Lower leg skin (tissue), 4 donors: ENCODE measurements around the gene LMOD2. TPM values are rescaled to one million over a fixed set of nuclear protein-coding genes. Genes with fewer than 3 reads are reported as not detected.

Source experiments
- DNase-seq, 2 donors: peaks; one replicate each; pipeline ENCODE4 v3.0.0-alpha.2; 2019; ENCODE audit warnings: low spot score in 2 of 2
- H3K4me3 ChIP-seq: fragments of 200-600 bp; sonication (generic); 2 replicates; pipeline ENCODE4 v1.5.1; 2017; ENCODE audit warnings: mild to moderate bottlenecking, low read depth; ENCODE audit not compliant: poor library complexity, severe bottlenecking
- POLR2A ChIP-seq, 2 donors: fragments of 450-650 bp; IDR thresholded peaks; one replicate each; pipeline ENCODE4 v1.6.1; 2016 to 2017; ENCODE audit warnings: antibody characterized with exemption in 2 of 2, mild to moderate bottlenecking in 1 of 2, moderate library complexity in 1 of 2
- WGBS, 2 donors: methylation state at CpG; one replicate each; pipeline ENCODE4 v1.1.5; 2018; 5-methylcytosine and 5-hydroxymethylcytosine counted together
- intact Hi-C: fragments of 100-400 bp; cut with DNase I; formaldehyde crosslinking; loops from one replicate; pipeline ENCODE4 v1.15.0; 2023; ENCODE audit warnings: low total_unique reads
- total RNA-seq, 4 donors: library from RNA; depleted of rRNA; stranded (reverse); fragments of >200 nt; gene quantifications; one replicate each; pipeline ENCODE4 v1.1.0, GENCODE V29; 2016
- TF ChIP-seq, protein P1 (sequence below), 3 donors: fragments of 450-650 bp; IDR thresholded peaks; one replicate each; pipeline ENCODE4 v1.5.1; 2016; ENCODE audit warnings: antibody characterized with exemption in 3 of 3, mild to moderate bottlenecking in 3 of 3, moderate library complexity in 2 of 3

The LMOD2 gene
- total RNA-seq, 4 donors from 2014 or later: not detected

- intact Hi-C loops: no loop called here
- no peak for TF ChIP-seq POLR2A (IDR thresholded peaks at IDR 0.05)
- TF ChIP-seq, protein P1, sequence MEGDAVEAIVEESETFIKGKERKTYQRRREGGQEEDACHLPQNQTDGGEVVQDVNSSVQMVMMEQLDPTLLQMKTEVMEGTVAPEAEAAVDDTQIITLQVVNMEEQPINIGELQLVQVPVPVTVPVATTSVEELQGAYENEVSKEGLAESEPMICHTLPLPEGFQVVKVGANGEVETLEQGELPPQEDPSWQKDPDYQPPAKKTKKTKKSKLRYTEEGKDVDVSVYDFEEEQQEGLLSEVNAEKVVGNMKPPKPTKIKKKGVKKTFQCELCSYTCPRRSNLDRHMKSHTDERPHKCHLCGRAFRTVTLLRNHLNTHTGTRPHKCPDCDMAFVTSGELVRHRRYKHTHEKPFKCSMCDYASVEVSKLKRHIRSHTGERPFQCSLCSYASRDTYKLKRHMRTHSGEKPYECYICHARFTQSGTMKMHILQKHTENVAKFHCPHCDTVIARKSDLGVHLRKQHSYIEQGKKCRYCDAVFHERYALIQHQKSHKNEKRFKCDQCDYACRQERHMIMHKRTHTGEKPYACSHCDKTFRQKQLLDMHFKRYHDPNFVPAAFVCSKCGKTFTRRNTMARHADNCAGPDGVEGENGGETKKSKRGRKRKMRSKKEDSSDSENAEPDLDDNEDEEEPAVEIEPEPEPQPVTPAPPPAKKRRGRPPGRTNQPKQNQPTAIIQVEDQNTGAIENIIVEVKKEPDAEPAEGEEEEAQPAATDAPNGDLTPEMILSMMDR (IDR thresholded peaks at IDR 0.05): no peak
- no peak for DNase-seq
- 34 to 43% methylated on average over 3 of the region's 3 CpGs for WGBS, 2 donors
- no peak overlapping the region for H3K4me3 ChIP-seq
Measured at GRCh38 chr7:123637203-123637602, 18.5 kb upstream of the LMOD2 start.

GRCh38 chr7:123637878-123638277 is 17.8 kb upstream of the LMOD2 start:
- intact Hi-C loops: no loop called here

DNA sequence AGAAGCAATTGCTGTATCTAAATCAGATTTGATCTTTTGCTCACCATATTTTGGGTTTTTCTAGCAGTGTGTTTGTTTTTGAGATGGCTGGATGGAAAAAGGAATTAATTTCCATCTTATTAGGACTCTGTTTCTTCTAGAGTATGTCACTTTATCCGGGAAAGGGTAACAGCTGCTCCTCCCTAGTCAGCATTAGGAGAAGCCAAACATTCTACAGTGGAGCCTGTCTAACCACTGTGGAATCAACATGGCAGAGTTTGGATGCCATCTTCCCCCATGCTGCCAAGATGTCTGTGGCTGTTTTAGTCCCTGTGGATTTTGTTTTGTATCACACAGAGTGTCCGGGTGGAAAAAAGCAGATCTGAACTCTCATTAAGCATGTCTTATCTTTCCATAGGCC is 16.0 kb upstream of the LMOD2 start:
- H3K4me3 ChIP-seq: no peak overlapping the region
- 73 to 81% methylated on average over 2 of the region's 2 CpGs for WGBS, 2 donors
- no peak for DNase-seq
- TF ChIP-seq POLR2A (IDR thresholded peaks at IDR 0.05): no peak
- TF ChIP-seq, protein P1 (IDR thresholded peaks at IDR 0.05): no peak
- intact Hi-C loops: no loop called here

More at GRCh38 chr7:123637878-123638277, 17.8 kb upstream of the LMOD2 start:
- no peak for DNase-seq
- TF ChIP-seq, protein P1 (IDR thresholded peaks at IDR 0.05): no peak
- no peak for TF ChIP-seq POLR2A (IDR thresholded peaks at IDR 0.05)
- WGBS, 2 donors: 84 to 85% methylated on average over 2 of the region's 2 CpGs
- H3K4me3 ChIP-seq: no peak overlapping the region

- no peak for DNase-seq
- intact Hi-C loops: no loop called here
- H3K4me3 ChIP-seq: no peak overlapping the region
- no peak for TF ChIP-seq POLR2A (IDR thresholded peaks at IDR 0.05)
- TF ChIP-seq, protein P1 (IDR thresholded peaks at IDR 0.05): no peak
Measured at GRCh38 chr7:123640583-123640982, 15.1 kb upstream of the LMOD2 start.

GRCh38 chr7:123641901-123642300 is 13.8 kb upstream of the LMOD2 start:
- TF ChIP-seq POLR2A (IDR thresholded peaks at IDR 0.05): no peak
- TF ChIP-seq, protein P1 (IDR thresholded peaks at IDR 0.05): no peak
- no peak for DNase-seq
- H3K4me3 ChIP-seq: no peak overlapping the region
- intact Hi-C loops: no loop called here
- WGBS, 2 donors: 52 to 54% methylated on average over 5 of the region's 5 CpGs
